K562 (cell line): Measurements from ENCODE around the gene KMT2C. TPM values are rescaled to one million over a fixed set of nuclear protein-coding genes. Genes with fewer than 3 reads are reported as not detected.

ENCODE experiments used
- ATAC-seq: fragments of 200-7000 bp; cut with Tn5 transposase; 3 replicates; pipeline ENCODE4 v1.9.1; 2020; ENCODE audit warnings: moderate library complexity
- BruUV-seq: library from RNA; stranded (reverse); fragments of 400-500 nt; replicated peaks from 2 replicates; lab custom pipeline; 2021; lab: Mats Ljungman, UMichigan
- CTCF ChIA-PET: fragments of 300-600 bp; formaldehyde crosslinking; extraction: SDS; loops from one replicate; lab custom pipeline; 2021; ENCODE audit warnings: low intra/inter-chr PET ratio; lab: Yijun Ruan, JAX
- POLR2A ChIA-PET: fragments of 300-600, 350-650 bp; sonication (Branson Sonifier 250); formaldehyde crosslinking; extraction: SDS; loops from one replicate; lab custom pipeline; 2021; ENCODE audit warnings: antibody characterized with exemption, inconsistent platforms; lab: Yijun Ruan, JAX
- DNase-seq, 4 experiments: peaks; one replicate each; pipeline versions ENCODE4 v3.0.0 to v3.0.0-alpha.2; 2011 to 2018; ENCODE audit warnings: low spot score in 3 of 4, mixed read lengths in 3 of 4; ENCODE audit errors: extremely low read depth in 1 of 4
- FAIRE-seq: peaks from 2 replicates; lab custom pipeline; 2011; peaks lifted over from hg19 to GRCh38; lab: Jason Lieb, UNC
- H2AFZ ChIP-seq: 2 replicates; pipeline ENCODE4 v1.6.0; 2011; ENCODE audit warnings: low read depth, low read length, control low read depth, inconsistent platforms
- H3K27ac ChIP-seq: fragments of 200-600 bp; 3 replicates; pipeline ENCODE4 v1.8.0; 2011; ENCODE audit warnings: low read depth, mild to moderate bottlenecking, control low read depth, inconsistent platforms, low read length, moderate library complexity, mixed read lengths; ENCODE audit errors: extremely low read depth
- H3K27me3 ChIP-seq, 2 experiments: fragments of 300-600 bp in 1 of 2; 2 replicates in 1 of 2; 3 replicates in 1 of 2; pipeline versions ENCODE4 v1.6.0 to v1.8.0; 2011; ENCODE audit warnings: inconsistent platforms in 2 of 2, low read length in 2 of 2, mild to moderate bottlenecking in 1 of 2, mixed read lengths in 1 of 2, moderate library complexity in 1 of 2; ENCODE audit not compliant: control insufficient read depth in 2 of 2, insufficient read depth in 2 of 2
- H3K36me3 ChIP-seq: fragments of 300-600 bp; 3 replicates; pipeline ENCODE4 v1.8.0; 2011; ENCODE audit warnings: mild to moderate bottlenecking, low read length, inconsistent platforms; ENCODE audit not compliant: control insufficient read depth, insufficient read depth
- H3K4me1 ChIP-seq, 2 experiments: fragments of 200-600 bp in 1 of 2; replicated peaks in 1 of 2; 2 replicates in 1 of 2; 3 replicates in 1 of 2; pipeline versions ENCODE4 v1.5.1 to v1.8.0; 2011; ENCODE audit warnings: inconsistent platforms in 2 of 2, low read length in 2 of 2, mild to moderate bottlenecking in 1 of 2, mixed read lengths in 1 of 2, moderate library complexity in 1 of 2; ENCODE audit not compliant: control insufficient read depth in 2 of 2, insufficient read depth in 2 of 2
- H3K4me2 ChIP-seq: 2 replicates; pipeline ENCODE4 v1.6.1; 2011; ENCODE audit warnings: low read length, control low read depth, inconsistent platforms, mixed read lengths; ENCODE audit not compliant: insufficient read depth
- H3K4me3 ChIP-seq: fragments of 200-600 bp; sonication (generic), shearing (Covaris generic); 2 replicates; pipeline ENCODE4 v1.5.1; 2016; ENCODE audit warnings: control low read depth, inconsistent platforms
- H3K79me2 ChIP-seq: fragments of 200-600 bp; 3 replicates; pipeline ENCODE4 v1.8.0; 2011; ENCODE audit warnings: low read length, inconsistent platforms; ENCODE audit not compliant: control insufficient read depth, insufficient read depth
- H3K9ac ChIP-seq, 2 experiments: 2 replicates each; pipeline versions ENCODE4 v1.6.0 to v1.6.1; 2011; ENCODE audit warnings: low read depth in 2 of 2, low read length in 2 of 2, control low read depth in 1 of 2, inconsistent platforms in 1 of 2, mild to moderate bottlenecking in 1 of 2, mixed read lengths in 1 of 2; ENCODE audit not compliant: insufficient read depth in 1 of 2
- H3K9me1 ChIP-seq: one replicate; pipeline ENCODE4 v1.6.0; 2011; ENCODE audit warnings: inconsistent platforms, mild to moderate bottlenecking, low read length, moderate library complexity; ENCODE audit not compliant: control insufficient read depth, insufficient read depth
- H3K9me3 ChIP-seq: replicated peaks from 2 replicates; pipeline ENCODE4 v1.5.1; 2011; ENCODE audit warnings: low read depth, low read length, inconsistent platforms; ENCODE audit not compliant: control insufficient read depth, insufficient read depth
- H4K20me1 ChIP-seq: replicated peaks from 2 replicates; pipeline ENCODE4 v1.6.1; 2011; ENCODE audit warnings: low read length, inconsistent platforms, mixed read lengths; ENCODE audit not compliant: control insufficient read depth, insufficient read depth
- ARID1B ChIP-seq: fragments of 450-650 bp; IDR thresholded peaks from 2 replicates; pipeline ENCODE4 v1.6.1; 2016; ENCODE audit warnings: antibody characterized with exemption, mild to moderate bottlenecking, inconsistent platforms
- ATF7 ChIP-seq: fragments of 450-650 bp; IDR thresholded peaks from 2 replicates; pipeline ENCODE4 v1.7.1; 2014; ENCODE audit warnings: mild to moderate bottlenecking, moderate library complexity
- FIP1L1 ChIP-seq: fragments of 200-400 bp; formaldehyde crosslinking; IDR thresholded peaks from 2 replicates; pipeline ENCODE4 v1.6.1; 2018; ENCODE audit warnings: mild to moderate bottlenecking, low read depth, low read length; ENCODE audit not compliant: poor library complexity, severe bottlenecking
- FOS ChIP-seq: IDR thresholded peaks from 3 replicates; pipeline ENCODE4 v1.6.1; 2011; ENCODE audit not compliant: insufficient read length; ENCODE audit errors: extremely low read depth
- HNRNPH1 ChIP-seq: fragments of 200-400 bp; formaldehyde crosslinking; optimal IDR thresholded peaks from 2 replicates; pipeline ENCODE3; 2017; ENCODE audit warnings: low read depth, mild to moderate bottlenecking, low read length, moderate library complexity
- LARP7 ChIP-seq: fragments of 450-650 bp; IDR thresholded peaks from 2 replicates; pipeline ENCODE4 v1.6.1; 2016
- MYBL2 ChIP-seq, 2 experiments: fragments of 450-650 bp in 1 of 2; sonication (generic) in 1 of 2; formaldehyde crosslinking in 1 of 2; IDR thresholded peaks; 2 replicates each; pipeline versions ENCODE4 v1.6.1 to v1.8.1; 2017 to 2022; ENCODE audit warnings: borderline replicate concordance in 1 of 2, inconsistent platforms in 1 of 2, low read depth in 1 of 2, mild to moderate bottlenecking in 1 of 2, missing genetic modification reagents in 1 of 2, moderate library complexity in 1 of 2
- NBN ChIP-seq: fragments of 450-650 bp; IDR thresholded peaks from 2 replicates; pipeline ENCODE4 v1.6.1; 2016; ENCODE audit warnings: low read depth, mild to moderate bottlenecking
- PPARD ChIP-seq: fragments of 250-450 bp; sonication (Bioruptor Pico); IDR thresholded peaks from 2 replicates; pipeline ENCODE4 v1.8.0; 2022; ENCODE audit warnings: inconsistent platforms, mild to moderate bottlenecking, moderate library complexity
- SMARCA5 ChIP-seq: fragments of 450-650 bp; IDR thresholded peaks from 2 replicates; pipeline ENCODE4 v1.6.1; 2016
- SRSF9 ChIP-seq: fragments of 200-400 bp; formaldehyde crosslinking; IDR thresholded peaks from 2 replicates; pipeline ENCODE4 v1.6.1; 2017; ENCODE audit warnings: low read depth, low read length, borderline replicate concordance
- TAF9B ChIP-seq: fragments of 450-650 bp; IDR thresholded peaks from 2 replicates; pipeline ENCODE4 v1.6.1; 2018; ENCODE audit warnings: mild to moderate bottlenecking; ENCODE audit not compliant: partially characterized antibody
- TFAM ChIP-seq: fragments of 250-450 bp; sonication (Bioruptor Pico); conservative IDR thresholded peaks from 2 replicates; pipeline ENCODE4 v1.5.0; 2021; ENCODE audit warnings: mild to moderate bottlenecking, moderate library complexity
- ZFP1 ChIP-seq: fragments of 450-650 bp; formaldehyde crosslinking; IDR thresholded peaks from 2 replicates; pipeline ENCODE4 v1.4.0; 2020; ENCODE audit warnings: mild to moderate bottlenecking, mixed read lengths
- ZNF165 ChIP-seq: fragments of 250-450 bp; sonication (Bioruptor Pico); IDR thresholded peaks from 2 replicates; pipeline ENCODE4 v1.4.0; 2020; ENCODE audit warnings: borderline replicate concordance
- ZNF217 ChIP-seq: sonication (generic); formaldehyde crosslinking; IDR thresholded peaks from 2 replicates; pipeline ENCODE4 v1.8.0; 2022; ENCODE audit warnings: mild to moderate bottlenecking, missing genetic modification reagents
- ZNF274 ChIP-seq: IDR thresholded peaks from 2 replicates; pipeline ENCODE4 v1.6.1; 2011; ENCODE audit warnings: low read depth, mild to moderate bottlenecking, low read length, moderate library complexity, borderline replicate concordance
- ZNF57 ChIP-seq: fragments of 450-650 bp; formaldehyde crosslinking; IDR thresholded peaks from 2 replicates; pipeline ENCODE4 v1.4.0; 2020; ENCODE audit warnings: mild to moderate bottlenecking, moderate library complexity
- ZZZ3 ChIP-seq: fragments of 450-650 bp; IDR thresholded peaks from 2 replicates; pipeline ENCODE4 v1.6.1; 2016; ENCODE audit warnings: antibody characterized with exemption, mild to moderate bottlenecking, moderate library complexity
- WGBS: fragments of 100-300 bp; shearing (Covaris generic); methylation state at CpG from one replicate; pipeline ENCODE4 v1.1.6; 2016; ENCODE audit warnings: low coverage, mixed read lengths; ENCODE audit not compliant: insufficient coverage; ENCODE audit errors: missing lambda C conversion rate; 5-methylcytosine and 5-hydroxymethylcytosine counted together
- in situ Hi-C: fragments of 300-500 bp; cut with MboI; formaldehyde crosslinking; loops from 4 replicates; pipeline ENCODE4 v1.15.0; 2018; ENCODE audit warnings: inconsistent platforms, mixed read lengths
- intact Hi-C: fragments of 100-400 bp; cut with micrococcal nuclease; formaldehyde crosslinking; loops from 2 replicates; pipeline ENCODE4 v1.14.2; 2022
- polyA plus RNA-seq, 8 experiments: library from polyadenylated mRNA; depleted of rRNA in 4 of 8; stranded (reverse) in 5 of 8; unstranded in 3 of 8; fragments of >200 nt; fragmentation: Nextera tagmentation in 2 of 8; fragmentation: Illumina TruSeq in 1 of 8; extraction: Ambion mirVana in 2 of 8; extraction: Trizol in 1 of 8; gene quantifications; 2 replicates each; pipeline versions ENCODE4 v1.2.1 to v1.2.3, GENCODE V29; 2011 to 2014; ENCODE audit warnings: inconsistent platforms in 1 of 8, missing spikeins in 1 of 8
- total RNA-seq, 7 experiments: library from RNA; depleted of rRNA in 6 of 7; stranded (reverse); fragments of >200 nt in 6 of 7; fragmentation: Illumina TruSeq in 2 of 7; extraction: Trizol in 2 of 7; gene quantifications; 2 replicates each; pipeline versions ENCODE4 v1.2.1 to v1.2.3, GENCODE V29; 2011 to 2021; ENCODE audit warnings: low replicate concordance in 1 of 7

The KMT2C gene
- total and polyA plus RNA-seq, 9 of the 15 experiments (the other 6 are each of a cell fraction or from before 2014, with no cell fraction given): 4.9 to 67.8 (median 27.1) TPM

- in situ Hi-C loops: no loop called here
Measured at GRCh38 chr7:152414779-152415178, 21.0 kb downstream of the KMT2C start.

More at GRCh38 chr7:152414779-152415178, 21.0 kb downstream of the KMT2C start:
- H3K27ac ChIP-seq: no peak overlapping the region
- no peak for DNase-seq
- no peaks in the 10 kb centered on the region for H3K9me1 ChIP-seq
- no peaks in the 10 kb centered on the region for H3K9me3 ChIP-seq
- TF ChIP-seq ZZZ3: no peak
- no peak for TF ChIP-seq PPARD (CRISPR knock-in tag)
- no peak for TF ChIP-seq ZFP1 (CRISPR knock-in tag)
- no peak for TF ChIP-seq TAF9B
- TF ChIP-seq ZNF217: no peak
- no peak for TF ChIP-seq TFAM (CRISPR knock-in tag)
- TF ChIP-seq FIP1L1: no peak
- no peak for TF ChIP-seq MYBL2 (IDR thresholded peaks at IDR 0.05; ENCODE audit: low read depth)
- TF ChIP-seq MYBL2 (CRISPR knock-in tag; IDR thresholded peaks at IDR 0.05; ENCODE audit: borderline replicate concordance): no peak
- TF ChIP-seq SRSF9: no peak
- no peak for TF ChIP-seq SMARCA5
- TF ChIP-seq LARP7: no peak
- no peak for TF ChIP-seq ARID1B
- TF ChIP-seq ATF7: no peak
- no peak for TF ChIP-seq NBN
- no peak for TF ChIP-seq ZNF165
- TF ChIP-seq ZNF274: no peak
- no peak for TF ChIP-seq ZNF57 (CRISPR knock-in tag)
- TF ChIP-seq FOS: no peak
- TF ChIP-seq HNRNPH1: no peak
- TF ChIP-seq, all 486 proteins: peak for 0
- intact Hi-C loops: no loop called here
- Histone ChIP-seq H3K4me3 (no peak overlapping the region), H3K36me3 (no peaks in the 10 kb centered on the region), H2AFZ (no peak overlapping the region), H4K20me1 (no peaks in the 10 kb centered on the region), H3K9ac (no peak overlapping the region), H3K27me3 (no peaks in the 10 kb centered on the region), H3K4me1 (peaks cover 0 to 4% of the 10 kb centered on the region in 2 experiments; a peak in 1 of 5 replicates), H3K4me2 (no peak overlapping the region), H3K79me2 (peaks cover 94% of the 10 kb centered on the region)
- FAIRE-seq (no peak), ATAC-seq (no peak)
- ChIA-PET CTCF (no interaction called here), POLR2A (interaction anchor here (2.3 kb wide), 1 partner anchor 10 kb away, joined by 13 read pairs; no protein-coding TSS in a partner anchor)
- WGBS: 73% methylated on average over 2 of the region's 2 CpGs
- no TSS peak for BruUV-seq
